ENCODE measurements around the gene FAM234A.

The FAM234A gene

DNA sequence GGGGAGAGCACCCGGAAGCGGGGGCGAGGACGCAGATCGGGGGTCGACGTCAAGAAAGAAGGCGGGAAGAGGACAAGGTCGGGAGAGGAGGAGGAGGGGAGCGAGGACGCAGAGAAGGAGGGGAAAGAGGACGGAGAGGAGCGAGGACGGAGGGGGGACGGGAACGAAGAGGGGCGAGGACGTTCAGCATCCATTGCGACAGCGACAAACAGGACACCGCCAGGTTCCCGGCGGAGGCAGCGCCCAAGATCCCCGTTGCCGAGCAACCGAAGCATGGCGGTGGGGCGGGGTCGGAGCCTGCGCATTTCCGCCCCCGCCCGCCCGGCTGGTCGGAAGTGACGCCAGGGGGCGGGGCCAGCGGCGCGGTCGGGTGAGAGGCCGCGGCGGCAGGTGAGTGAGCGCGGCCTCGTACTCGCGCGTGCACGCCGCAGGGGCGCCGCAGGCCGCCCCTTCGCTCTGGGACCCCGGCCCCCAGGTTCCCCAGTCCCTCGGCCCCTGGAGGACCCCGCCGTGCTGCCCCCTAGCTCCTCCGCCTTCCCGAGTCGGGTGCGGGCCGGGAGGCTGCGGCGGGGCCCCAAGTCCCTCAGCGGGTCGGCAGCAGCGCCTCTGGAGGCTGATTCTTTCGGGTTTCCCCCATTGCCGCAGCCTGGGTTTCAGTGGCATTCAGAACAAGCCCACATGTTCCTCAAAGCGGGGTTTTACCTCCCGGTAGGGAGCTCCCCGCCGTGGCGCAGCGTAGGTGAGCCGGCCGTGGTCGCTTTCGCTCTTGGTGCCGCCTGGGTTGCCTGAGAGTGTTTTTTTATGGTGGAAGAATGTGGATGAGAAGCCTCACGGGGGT is at the start of gene FAM234A:
Gene FAM234A (plus strand): TSS at position 354 of the 838 bp plus-strand sequence. CDS start 19,593 bp downstream, outside the sequence.
- no peak for TF ChIP-seq CTCF (IDR thresholded peaks at IDR 0.05; ENCODE audit: insufficient read depth, missing control alignments)
- FAIRE-seq (no peak), DNase-seq (ENCODE audit: insufficient read length, low spot score) (peak; percentile 86)

DNA sequence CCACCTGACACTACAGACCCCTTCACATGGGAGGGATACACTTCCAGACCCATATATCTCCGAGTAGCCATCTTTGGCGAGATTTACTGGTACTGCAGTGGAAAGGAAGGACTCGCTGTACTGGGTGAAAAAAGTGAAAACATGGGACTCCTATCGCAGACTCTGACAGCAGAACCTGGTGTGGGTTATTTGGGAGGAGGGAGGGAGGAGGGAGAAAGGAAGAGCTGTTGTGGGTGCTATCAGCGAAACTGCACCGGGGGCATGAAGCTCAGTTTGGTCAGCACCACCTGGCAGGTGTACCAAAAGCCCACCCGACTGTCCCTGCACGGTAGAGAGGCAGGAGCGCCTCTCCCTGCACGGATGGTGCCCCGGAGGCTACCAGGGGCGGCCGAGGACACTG is 49.4 kb upstream of the FAM234A start:
- no peak for TF ChIP-seq CTCF (IDR thresholded peaks at IDR 0.05; ENCODE audit: insufficient read depth, missing control alignments)
- no peak for FAIRE-seq
- no peak for DNase-seq (ENCODE audit: insufficient read length, low spot score)

GRCh38 chr16:185691-186090 is 48.9 kb upstream of the FAM234A start:
- TF ChIP-seq CTCF (IDR thresholded peaks at IDR 0.05; ENCODE audit: insufficient read depth, missing control alignments) = no peak
- DNase-seq (ENCODE audit: insufficient read length, low spot score) (no peak), FAIRE-seq (no peak)

DNA sequence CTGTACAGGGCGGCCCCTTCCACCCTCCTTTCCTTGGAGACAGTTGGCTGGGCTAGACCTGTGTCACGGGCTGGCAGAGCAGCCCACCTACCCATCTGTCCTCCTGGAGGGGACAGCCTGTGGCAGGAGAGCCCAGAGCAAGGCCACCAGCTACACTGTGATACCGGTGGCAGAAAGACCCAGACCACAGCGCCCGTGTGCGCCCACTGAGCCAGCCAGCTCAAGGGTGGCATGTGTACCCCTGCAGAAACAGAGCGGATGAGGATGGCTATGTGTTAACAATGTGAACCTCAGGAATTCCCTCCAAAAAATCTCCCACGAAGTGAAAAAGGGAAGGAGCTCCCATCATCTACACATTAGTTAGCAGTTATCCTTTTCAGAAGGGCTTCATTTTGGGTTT is 47.3 kb upstream of the FAM234A start:
- TF ChIP-seq CTCF (IDR thresholded peaks at IDR 0.05; ENCODE audit: insufficient read depth, missing control alignments) = no peak
- FAIRE-seq = no peak

DNA sequence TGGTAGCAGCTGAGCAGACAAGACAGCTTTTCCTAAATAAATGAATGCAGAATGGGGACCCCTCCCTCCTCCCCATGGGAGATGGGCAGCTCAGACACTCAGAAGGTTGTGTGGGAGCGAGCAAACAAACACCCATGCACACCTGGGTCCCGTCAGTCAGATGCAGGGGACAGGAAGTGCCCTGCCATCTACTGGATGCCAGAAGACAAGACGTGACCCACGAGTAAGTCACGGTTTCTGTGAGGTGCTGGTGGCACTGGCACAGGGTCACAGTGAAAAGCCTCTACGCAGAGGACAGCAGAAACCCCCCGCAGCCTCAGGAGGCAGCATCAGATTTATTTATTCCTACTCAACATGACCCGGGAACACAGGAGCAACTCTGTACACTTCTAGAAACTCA is 45.9 kb upstream of the FAM234A start:
- TF ChIP-seq CTCF (IDR thresholded peaks at IDR 0.05; ENCODE audit: insufficient read depth, missing control alignments) = peak; percentile 17
- no peak for FAIRE-seq
- DNase-seq (ENCODE audit: insufficient read length, low spot score) = no peak

More for the DNA sequence above, 47.3 kb upstream of the FAM234A start:
- no peak for DNase-seq (ENCODE audit: insufficient read length, low spot score)

DNA sequence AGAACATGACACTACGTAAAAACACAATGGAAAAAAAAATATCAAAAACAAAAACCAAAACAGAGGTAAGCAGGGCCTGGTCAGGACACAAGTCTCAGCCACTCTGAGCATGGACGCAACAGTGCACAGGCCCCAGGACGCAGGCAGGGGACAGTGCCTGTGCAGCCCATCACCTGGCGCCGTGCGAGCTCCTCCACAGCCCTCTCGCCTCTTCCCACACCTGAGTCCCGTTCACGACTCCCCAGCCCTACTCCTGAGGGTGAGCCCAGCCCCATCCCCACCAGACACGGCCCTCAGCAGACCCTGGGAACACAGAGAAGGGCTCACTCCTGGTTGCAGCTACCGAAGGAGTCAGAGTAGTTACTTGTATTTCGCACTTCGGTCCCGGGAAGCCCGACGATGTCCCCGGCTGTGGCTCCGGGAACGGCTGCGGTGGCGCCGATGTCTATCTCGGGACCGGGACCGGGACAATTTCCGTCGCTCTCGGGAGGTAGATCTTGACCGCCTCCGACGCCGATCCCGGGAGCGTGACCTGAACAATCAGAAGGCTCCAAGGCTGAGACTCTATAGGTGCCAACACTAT is 44.9 kb upstream of the FAM234A start:
- FAIRE-seq (no peak), DNase-seq (ENCODE audit: insufficient read length, low spot score) (no peak)
- TF ChIP-seq CTCF (IDR thresholded peaks at IDR 0.05; ENCODE audit: insufficient read depth, missing control alignments) = no peak

DNA sequence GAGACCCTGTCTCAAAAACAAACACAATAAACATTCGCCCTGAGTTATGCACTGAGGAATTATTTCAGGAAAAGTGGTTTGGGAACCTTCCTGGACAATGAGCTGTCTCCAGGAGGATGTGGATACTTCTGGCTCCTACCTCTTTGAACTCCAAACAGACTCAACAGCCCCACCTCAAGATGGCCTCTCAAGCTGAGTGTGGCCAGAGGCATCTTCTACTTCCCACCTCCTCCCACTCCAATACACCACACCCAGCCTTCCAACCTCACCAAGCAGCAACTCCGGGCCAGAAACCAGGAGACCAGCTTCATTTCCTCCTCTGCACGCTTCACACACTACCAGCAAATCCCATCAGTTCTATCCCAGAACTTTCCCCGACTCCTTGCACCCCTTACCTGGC is 42.8 kb upstream of the FAM234A start:
- FAIRE-seq = no peak
- TF ChIP-seq CTCF (IDR thresholded peaks at IDR 0.05; ENCODE audit: insufficient read depth, missing control alignments) = no peak
- no peak for DNase-seq (ENCODE audit: insufficient read length, low spot score)

Data from D721Med (cell line).